GM18517 (cell line): ENCODE measurements around the gene CDH13.

Experiments
- ATAC-seq: cut with Tn5 transposase; IDR thresholded peaks from one replicate; pipeline ENCODE4 v1.9.1; 2021; ENCODE audit warnings: mild to moderate bottlenecking, moderate library complexity; ENCODE audit not compliant: unreplicated experiment

The CDH13 gene

GRCh38 chr16:83095941-83096692, 469.3 kb downstream of the CDH13 start:
- no peak for ATAC-seq

GRCh38 chr16:83098536-83098935, 471.8 kb downstream of the CDH13 start:
- no peak for ATAC-seq

- ATAC-seq = no peak
Measured at GRCh38 chr16:83100679-83101078, 473.9 kb downstream of the CDH13 start.

- ATAC-seq = no peak
Measured at GRCh38 chr16:83102336-83102735, 475.6 kb downstream of the CDH13 start.

- no peak for ATAC-seq
Measured at GRCh38 chr16:83105279-83106077, 478.7 kb downstream of the CDH13 start.

- ATAC-seq = no peak
Measured at GRCh38 chr16:83109490-83110125, 482.8 kb downstream of the CDH13 start.

GRCh38 chr16:83110269-83110668, 483.5 kb downstream of the CDH13 start:
- no peak for ATAC-seq

- ATAC-seq = no peak
Measured at GRCh38 chr16:83113317-83113716, 486.5 kb downstream of the CDH13 start.

- no peak for ATAC-seq
Measured at GRCh38 chr16:83113811-83114210, 487.0 kb downstream of the CDH13 start.

GRCh38 chr16:83115491-83116232, 488.9 kb downstream of the CDH13 start:
- ATAC-seq = no peak

- no peak for ATAC-seq
Measured at GRCh38 chr16:83116274-83116892, 489.6 kb downstream of the CDH13 start.

- ATAC-seq = no peak
Measured at GRCh38 chr16:83117810-83118209, 491.0 kb downstream of the CDH13 start.

- no peak for ATAC-seq
Measured at GRCh38 chr16:83118365-83118764, 491.6 kb downstream of the CDH13 start.

GRCh38 chr16:83125999-83126568, 499.3 kb downstream of the CDH13 start:
- ATAC-seq = no peak

- ATAC-seq = no peak
Measured at GRCh38 chr16:83128041-83128440, 501.3 kb downstream of the CDH13 start.

- ATAC-seq = no peak
Measured at GRCh38 chr16:83130039-83130438, 503.3 kb downstream of the CDH13 start.

GRCh38 chr16:83134638-83135037, 507.9 kb downstream of the CDH13 start:
- ATAC-seq = no peak

- ATAC-seq = no peak
Measured at GRCh38 chr16:83136419-83136818, 509.6 kb downstream of the CDH13 start.

- ATAC-seq = no peak
Measured at GRCh38 chr16:83136924-83137323, 510.2 kb downstream of the CDH13 start.

- ATAC-seq = no peak
Measured at GRCh38 chr16:83137326-83137781, 510.6 kb downstream of the CDH13 start.
